Measurements from ENCODE around the gene POU5F2. TPM values are rescaled to one million over a fixed set of nuclear protein-coding genes. Genes with fewer than 3 reads are reported as not detected.
A peak's percentile ranks its signal among the peaks of the same experiment; 100 is the strongest.

Gene POU5F2
- total and polyA plus RNA-seq, 2 of the 4 experiments (the other 2 are of a cell fraction), result 0.02 to 1.1 TPM

- H3K4me2 ChIP-seq (ENCODE audit: low read depth, low read length), result no peak overlapping the region
- H2AFZ ChIP-seq (replicated peaks; ENCODE audit: low read length, poor library complexity), result no peak overlapping the region
- no peaks in the 10 kb centered on the region; the same call in 1 of the 2 replicates for H3K4me1 ChIP-seq (ENCODE audit: control insufficient read depth, insufficient read depth, low read length)
- no peak overlapping the region for H3K27ac ChIP-seq (ENCODE audit: insufficient read depth, low read length)
- no TSS peak for BruUV-seq (replicated peaks)
- no peak overlapping the region for H3K9ac ChIP-seq (ENCODE audit: low read depth, low read length)
- H2AK9ac ChIP-seq (replicated peaks; ENCODE audit: low read depth, low read length, poor library complexity), result no peak overlapping the region
- peak; percentile 66 for ATAC-seq (ENCODE audit: low read depth)
- H4K5ac ChIP-seq (ENCODE audit: low read depth, low read length), result no peak overlapping the region
- no peak overlapping the region for H3K4me3 ChIP-seq (ENCODE audit: insufficient read depth, low read depth, low read length)
- no peak overlapping the region for H3K56ac ChIP-seq (ENCODE audit: extremely low read depth, insufficient read depth, low read length)
- no peak overlapping the region for H3K14ac ChIP-seq (replicated peaks; ENCODE audit: low read depth, low read length)
- H2BK120ac ChIP-seq (ENCODE audit: low read depth, low read length), result no peak overlapping the region
- H2BK15ac ChIP-seq (ENCODE audit: low read depth, low read length), result no peak overlapping the region
- H4K8ac ChIP-seq (ENCODE audit: low read depth in 2 of 2, low read length in 2 of 2), result no peak overlapping the region
- TF ChIP-seq POLR2A (IDR thresholded peaks at IDR 0.05; ENCODE audit: low read depth, low read length), result no peak
- TF ChIP-seq RAD21 (IDR thresholded peaks at IDR 0.05; ENCODE audit: low read length), result no peak
- TF ChIP-seq MAFK (IDR thresholded peaks at IDR 0.05; ENCODE audit: low read depth, low read length), result no peak
- no peak for TF ChIP-seq USF2 (IDR thresholded peaks at IDR 0.05; ENCODE audit: low read depth, low read length)
- no peak for TF ChIP-seq MXI1 (IDR thresholded peaks at IDR 0.05; ENCODE audit: borderline replicate concordance, low read depth, low read length)
- TF ChIP-seq SMC3 (IDR thresholded peaks at IDR 0.05; ENCODE audit: low read depth, low read length), result no peak
- TF ChIP-seq CTCF (conservative IDR thresholded peaks at IDR 0.05; ENCODE audit: low read depth, low read length), result no peak
- TF ChIP-seq FOS (IDR thresholded peaks at IDR 0.05; ENCODE audit: low read depth, low read length), result no peak
- TF ChIP-seq BHLHE40 (IDR thresholded peaks at IDR 0.05; ENCODE audit: low read depth, low read length), result no peak
- no peak for TF ChIP-seq CHD1 (IDR thresholded peaks at IDR 0.05; ENCODE audit: low read depth, low read length)
- no peak for TF ChIP-seq NFE2L2 (IDR thresholded peaks at IDR 0.05; ENCODE audit: low read depth, low read length)
- no peak for TF ChIP-seq ELK1 (IDR thresholded peaks at IDR 0.05; ENCODE audit: borderline replicate concordance, low read depth, low read length)
- H4K20me1 ChIP-seq (ENCODE audit: insufficient read depth, low read length), result no peaks in the 10 kb centered on the region
- H3K18ac ChIP-seq (ENCODE audit: low read depth, low read length), result no peak overlapping the region
- no peaks in the 10 kb centered on the region for H3K9me1 ChIP-seq (ENCODE audit: insufficient read depth, low read length)
- dilution Hi-C loops (cut with HindIII; ENCODE audit: low sequenced_read_pairs, unreplicated experiment), result no loop called here
- H3K9me3 ChIP-seq (ENCODE audit: control insufficient read depth, insufficient read depth, low read length), result no peaks in the 10 kb centered on the region
- intact Hi-C loops (cut with micrococcal nuclease), result loop anchor here (5.0 kb wide), 1 partner anchor 52 kb away; no protein-coding TSS in a partner anchor
- in situ Hi-C loops (cut with MboI; ENCODE audit: low sequenced_read_pairs), result no loop called here
- no peak overlapping the region for H4K91ac ChIP-seq (ENCODE audit: insufficient read depth, low read depth, low read length)
- no peaks in the 10 kb centered on the region for H3K36me3 ChIP-seq (ENCODE audit: control insufficient read depth, insufficient read depth, low read length)
- no peak overlapping the region for H2BK5ac ChIP-seq (ENCODE audit: low read depth, low read length, poor library complexity, severe bottlenecking)
- peak; percentile 59 for DNase-seq
- no peak overlapping the region for H3K23ac ChIP-seq (ENCODE audit: low read depth, low read length)
- ChIA-PET POLR2A (ENCODE audit: unreplicated experiment) (no interaction called here), CTCF (interaction anchor here (1.2 kb wide), 1 partner anchor 11 kb away, joined by 6 read pairs; no protein-coding TSS in a partner anchor)
- H2AK5ac ChIP-seq (ENCODE audit: low read depth, low read length), result no peak overlapping the region
- no CpG with 5 or more reads among the region's 1 CpG for WGBS, 2 experiments (ENCODE audit: extremely low coverage in 2 of 2, insufficient read length in 1 of 2)
- H3K4ac ChIP-seq (ENCODE audit: low read depth, low read length), result no peak overlapping the region
- H2BK20ac ChIP-seq (ENCODE audit: low read depth, low read length), result no peak overlapping the region
- H3K27me3 ChIP-seq (ENCODE audit: control insufficient read depth, insufficient read depth, low read length), result no peaks in the 10 kb centered on the region
- no peaks in the 10 kb centered on the region for H3K79me1 ChIP-seq (ENCODE audit: low read depth in 1 of 2, low read length in 2 of 2)
Measured at GRCh38 chr5:93735378-93735777, 6.0 kb downstream of the POU5F2 start.

Measured in IMR-90 (cell line).